HG03039 (cell line): Measurements from ENCODE around the gene KMT2E.

Experiments
- ATAC-seq: cut with Tn5 transposase; IDR thresholded peaks from one replicate; pipeline ENCODE4 v1.9.1; 2021; ENCODE audit warnings: mild to moderate bottlenecking, moderate library complexity; ENCODE audit not compliant: unreplicated experiment

Gene KMT2E

DNA sequence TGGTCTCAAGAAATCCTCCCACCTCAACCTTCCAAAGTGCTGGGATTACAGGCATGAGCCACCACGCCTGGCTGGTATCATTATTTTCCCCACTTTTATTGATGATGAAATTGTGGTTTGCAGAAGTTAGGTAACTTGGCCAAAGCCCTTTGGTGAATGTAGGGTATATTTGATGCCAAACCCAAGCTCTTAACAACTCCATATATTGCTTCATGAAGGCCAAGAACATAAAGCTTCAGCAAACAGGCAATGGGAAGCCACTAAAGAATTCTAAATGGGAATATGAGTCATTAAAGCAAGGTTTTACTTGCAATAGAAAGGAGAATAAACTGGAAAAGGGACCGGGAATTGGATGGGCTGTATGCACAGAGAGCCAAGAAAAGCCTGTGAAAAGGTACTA, 142.7 kb downstream of the KMT2E start:
- ATAC-seq = no peak

DNA sequence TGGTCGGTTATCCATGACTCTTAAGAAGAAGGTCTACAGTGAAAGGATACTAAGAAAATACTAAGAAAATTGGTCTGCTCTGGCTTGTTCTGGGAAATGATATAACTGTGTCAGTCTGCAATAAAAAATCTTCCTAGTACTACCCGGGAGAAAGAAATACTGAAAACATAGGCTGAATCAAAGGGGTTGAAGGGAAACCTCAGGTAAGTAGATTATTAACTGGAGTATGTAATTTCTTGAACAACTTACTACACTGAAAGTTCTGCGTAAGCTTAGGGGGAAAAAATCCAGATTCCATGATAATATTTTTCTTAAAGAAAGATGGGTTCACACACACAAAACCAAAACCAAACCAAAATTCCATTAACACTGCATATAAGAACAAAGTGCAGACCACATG, 143.3 kb downstream of the KMT2E start:
- ATAC-seq = no peak

DNA sequence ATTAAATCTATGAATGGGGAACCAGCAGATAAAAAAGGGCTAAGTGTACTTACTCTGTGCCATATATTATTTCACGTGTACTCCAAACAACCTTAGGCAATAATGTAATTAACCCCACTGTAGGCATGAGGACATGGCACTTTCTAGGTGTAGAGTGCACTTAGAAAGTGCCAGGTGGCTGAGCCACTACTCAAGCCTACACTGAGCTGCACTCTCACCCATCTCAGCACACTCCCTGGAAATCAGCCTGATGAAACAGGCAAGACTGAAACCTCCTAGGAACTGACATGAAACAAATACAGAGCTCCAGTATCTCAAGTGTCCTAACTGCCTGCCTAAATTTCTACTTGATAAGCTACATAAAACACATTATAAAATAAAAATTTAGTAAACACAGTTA, 147.4 kb downstream of the KMT2E start:
- ATAC-seq = no peak
